CD14-positive monocyte (primary cell): ENCODE data around the gene LIN7A. TPM values are rescaled to one million over a fixed set of nuclear protein-coding genes. Genes with fewer than 3 reads are reported as not detected.
"Not testable (repeated sequence)": the region's sequence is repeated elsewhere in the genome, so short reads cannot be mapped to it uniquely, and the experiment has no call there.

Experiments used
- DNase-seq, 3 donors: peaks; one replicate each; pipeline ENCODE4 v3.0.0-alpha.2; 2011 to 2022
- H2AFZ ChIP-seq: 2 replicates; pipeline ENCODE4 v1.6.0; 2012; ENCODE audit warnings: mild to moderate bottlenecking, low read depth, low read length, inconsistent platforms; ENCODE audit not compliant: insufficient read depth, poor library complexity, severe bottlenecking
- H3K27ac ChIP-seq, 2 donors: 1 replicate in 1 of 2; 2 replicates in 1 of 2; pipeline ENCODE4 v1.5.1; 2012 to 2013; ENCODE audit warnings: low read length in 2 of 2, control low read depth in 1 of 2, inconsistent platforms in 1 of 2, low read depth in 1 of 2, mild to moderate bottlenecking in 1 of 2
- H3K27me3 ChIP-seq, 2 donors: one replicate each; pipeline versions ENCODE4 v1.6.0 to v1.6.1; 2011 to 2013; ENCODE audit warnings: low read length in 2 of 2; ENCODE audit not compliant: control insufficient read depth in 2 of 2, insufficient read depth in 2 of 2
- H3K36me3 ChIP-seq, 2 donors: replicated peaks in 1 of 2; 1 replicate in 1 of 2; 2 replicates in 1 of 2; pipeline versions ENCODE4 v1.5.1 to v1.6.1; 2012 to 2013; ENCODE audit warnings: low read length in 2 of 2, control low read depth in 1 of 2, inconsistent platforms in 1 of 2, mild to moderate bottlenecking in 1 of 2; ENCODE audit not compliant: insufficient read depth in 2 of 2, control insufficient read depth in 1 of 2
- H3K4me1 ChIP-seq, 2 donors: 1 replicate in 1 of 2; 2 replicates in 1 of 2; pipeline versions ENCODE4 v1.5.1 to v1.6.1; 2012 to 2013; ENCODE audit warnings: low read length in 2 of 2, control low read depth in 1 of 2, inconsistent platforms in 1 of 2, mild to moderate bottlenecking in 1 of 2, moderate library complexity in 1 of 2; ENCODE audit not compliant: insufficient read depth in 2 of 2, control insufficient read depth in 1 of 2
- H3K4me2 ChIP-seq: replicated peaks from 2 replicates; pipeline ENCODE3; 2012; ENCODE audit warnings: low read length, moderate library complexity, mild to moderate bottlenecking; ENCODE audit not compliant: poor library complexity, severe bottlenecking; ENCODE audit errors: extremely low read depth
- H3K4me3 ChIP-seq, 3 experiments: fragments of 200-600 bp in 1 of 3; sonication (generic) in 1 of 3; replicated peaks in 1 of 3; 1 replicate in 2 of 3; 2 replicates in 1 of 3; pipeline ENCODE4 v1.5.1; 2011 to 2013; ENCODE audit warnings: low read length in 3 of 3, mild to moderate bottlenecking in 3 of 3, control low read depth in 2 of 3, low read depth in 2 of 3, inconsistent platforms in 1 of 3, moderate library complexity in 1 of 3
- H3K79me2 ChIP-seq: 2 replicates; pipeline ENCODE4 v1.6.0; 2012; ENCODE audit warnings: mild to moderate bottlenecking, control low read depth, inconsistent platforms, low read length, moderate library complexity; ENCODE audit not compliant: insufficient read depth
- H3K9ac ChIP-seq: 2 replicates; pipeline ENCODE4 v1.6.0; 2017; ENCODE audit warnings: low read length, mild to moderate bottlenecking; ENCODE audit not compliant: insufficient read depth, poor library complexity, severe bottlenecking
- H3K9me3 ChIP-seq, 2 donors: replicated peaks in 1 of 2; 1 replicate in 1 of 2; 2 replicates in 1 of 2; pipeline versions ENCODE4 v1.5.1 to v1.6.1; 2012 to 2013; ENCODE audit warnings: low read length in 2 of 2, control low read depth in 1 of 2; ENCODE audit not compliant: control insufficient read depth in 1 of 2, insufficient read depth in 1 of 2
- H4K20me1 ChIP-seq: 2 replicates; pipeline ENCODE4 v1.6.0; 2012; ENCODE audit warnings: mild to moderate bottlenecking, low read length, control low read depth, moderate library complexity; ENCODE audit not compliant: insufficient read depth
- H3K27ac Mint-ChIP-seq, 7 donors: one replicate each; pipeline ENCODE4 v1.8.0; 2020; ENCODE audit warnings: mild to moderate bottlenecking in 7 of 7, mixed read lengths in 7 of 7, moderate library complexity in 6 of 7, inconsistent platforms in 2 of 7
- H3K27me3 Mint-ChIP-seq, 3 donors: one replicate each; pipeline ENCODE4 v1.8.0; 2021 to 2022; ENCODE audit warnings: low read depth in 3 of 3, mild to moderate bottlenecking in 3 of 3, mixed read lengths in 3 of 3, moderate library complexity in 3 of 3, inconsistent platforms in 1 of 3
- H3K36me3 Mint-ChIP-seq, 2 donors: one replicate each; pipeline ENCODE4 v1.8.0; 2020; ENCODE audit warnings: mixed read lengths in 2 of 2, inconsistent platforms in 1 of 2, mild to moderate bottlenecking in 1 of 2
- H3K4me1 Mint-ChIP-seq: one replicate; pipeline ENCODE4 v1.8.0; 2020; ENCODE audit warnings: mild to moderate bottlenecking, mixed read lengths
- H3K4me3 Mint-ChIP-seq, 2 donors: one replicate each; pipeline ENCODE4 v1.8.0; 2020; ENCODE audit warnings: mild to moderate bottlenecking in 2 of 2, mixed read lengths in 2 of 2, moderate library complexity in 1 of 2
- H3K9me3 Mint-ChIP-seq, 7 donors: one replicate each; pipeline ENCODE4 v1.8.0; 2020 to 2022; ENCODE audit warnings: mixed read lengths in 7 of 7, mild to moderate bottlenecking in 6 of 7, moderate library complexity in 6 of 7, inconsistent platforms in 2 of 7
- WGBS: methylation state at CpG from one replicate; pipeline ENCODE4 v1.1.5; 2013; ENCODE audit warnings: missing lambda C conversion rate; ENCODE audit not compliant: insufficient coverage; 5-methylcytosine and 5-hydroxymethylcytosine counted together
- intact Hi-C, 2 donors: fragments of 100-400 bp; cut with micrococcal nuclease; formaldehyde crosslinking; loops; one replicate each; pipeline versions ENCODE4 v1.15.0 to v1.15.1; 2023
- polyA plus RNA-seq, 3 donors: library from polyadenylated mRNA; depleted of rRNA in 1 of 3; unstranded in 2 of 3; stranded (reverse) in 1 of 3; fragments of 300-500 nt in 2 of 3; fragments of >200 nt in 1 of 3; fragmentation: Illumina TruSeq in 2 of 3; gene quantifications; 1 replicate in 2 of 3; 2 replicates in 1 of 3; pipeline ENCODE4 v1.2.3, GENCODE V29; 2012 to 2021
- TF ChIP-seq, protein P1 (sequence below): fragments of 200-600 bp; IDR thresholded peaks from one replicate; pipeline ENCODE4 v1.8.0; 2022; ENCODE audit warnings: antibody characterized with exemption, mild to moderate bottlenecking

The LIN7A gene
- polyA plus RNA-seq, 3 donors: 8.0 to 16.6 (median 15.2) TPM

DNA sequence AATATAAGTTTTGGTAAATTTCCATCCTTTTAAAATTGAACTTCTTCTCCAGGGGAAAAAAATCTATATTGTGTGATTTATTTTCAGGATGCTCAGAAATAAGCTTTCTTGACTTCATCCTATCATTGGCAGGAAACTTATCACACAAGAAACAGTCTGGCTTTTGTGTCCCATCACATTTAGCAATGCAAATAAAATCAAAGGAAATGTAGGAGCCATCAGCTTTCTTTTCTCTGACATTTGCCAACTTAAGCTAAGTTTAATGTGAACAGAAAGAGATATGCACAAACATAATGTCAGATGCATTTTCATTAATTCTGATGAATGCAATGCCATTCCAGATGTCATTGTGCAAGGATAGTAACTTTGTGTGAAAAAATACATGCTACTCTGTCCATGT lies 56.6 kb downstream of the LIN7A start:
- intact Hi-C loops: no loop called here
- TF ChIP-seq, protein P1, sequence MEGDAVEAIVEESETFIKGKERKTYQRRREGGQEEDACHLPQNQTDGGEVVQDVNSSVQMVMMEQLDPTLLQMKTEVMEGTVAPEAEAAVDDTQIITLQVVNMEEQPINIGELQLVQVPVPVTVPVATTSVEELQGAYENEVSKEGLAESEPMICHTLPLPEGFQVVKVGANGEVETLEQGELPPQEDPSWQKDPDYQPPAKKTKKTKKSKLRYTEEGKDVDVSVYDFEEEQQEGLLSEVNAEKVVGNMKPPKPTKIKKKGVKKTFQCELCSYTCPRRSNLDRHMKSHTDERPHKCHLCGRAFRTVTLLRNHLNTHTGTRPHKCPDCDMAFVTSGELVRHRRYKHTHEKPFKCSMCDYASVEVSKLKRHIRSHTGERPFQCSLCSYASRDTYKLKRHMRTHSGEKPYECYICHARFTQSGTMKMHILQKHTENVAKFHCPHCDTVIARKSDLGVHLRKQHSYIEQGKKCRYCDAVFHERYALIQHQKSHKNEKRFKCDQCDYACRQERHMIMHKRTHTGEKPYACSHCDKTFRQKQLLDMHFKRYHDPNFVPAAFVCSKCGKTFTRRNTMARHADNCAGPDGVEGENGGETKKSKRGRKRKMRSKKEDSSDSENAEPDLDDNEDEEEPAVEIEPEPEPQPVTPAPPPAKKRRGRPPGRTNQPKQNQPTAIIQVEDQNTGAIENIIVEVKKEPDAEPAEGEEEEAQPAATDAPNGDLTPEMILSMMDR: no peak
- Mint-ChIP-seq H3K27me3 (peaks cover 0 to 2% (median 0%) of the 10 kb centered on the region in 3 donors), H3K36me3 (peaks cover 16% of the 10 kb centered on the region in 2 donors), H3K4me3 (no peak overlapping the region), H3K4me1 (peaks cover 11% of the 10 kb centered on the region), H3K27ac (no peak overlapping the region), H3K9me3 (peaks cover 0 to 9% (median 5%) of the 10 kb centered on the region in 7 donors)
- no peaks in the 10 kb centered on the region for H3K27me3 ChIP-seq
- no peak overlapping the region for H3K27ac ChIP-seq
- no peak overlapping the region for H2AFZ ChIP-seq
- H3K4me1 ChIP-seq: peaks cover 4 to 9% of the 10 kb centered on the region in 2 donors
- no peaks in the 10 kb centered on the region for H3K9me3 ChIP-seq
- no peaks in the 10 kb centered on the region for H4K20me1 ChIP-seq
- H3K79me2 ChIP-seq: peaks cover 25% of the 10 kb centered on the region
- peaks cover 3 to 19% of the 10 kb centered on the region in 2 donors for H3K36me3 ChIP-seq
- DNase-seq: no peak
- no peak overlapping the region for H3K9ac ChIP-seq
- no peak overlapping the region for H3K4me3 ChIP-seq
- no peak overlapping the region for H3K4me2 ChIP-seq

DNA sequence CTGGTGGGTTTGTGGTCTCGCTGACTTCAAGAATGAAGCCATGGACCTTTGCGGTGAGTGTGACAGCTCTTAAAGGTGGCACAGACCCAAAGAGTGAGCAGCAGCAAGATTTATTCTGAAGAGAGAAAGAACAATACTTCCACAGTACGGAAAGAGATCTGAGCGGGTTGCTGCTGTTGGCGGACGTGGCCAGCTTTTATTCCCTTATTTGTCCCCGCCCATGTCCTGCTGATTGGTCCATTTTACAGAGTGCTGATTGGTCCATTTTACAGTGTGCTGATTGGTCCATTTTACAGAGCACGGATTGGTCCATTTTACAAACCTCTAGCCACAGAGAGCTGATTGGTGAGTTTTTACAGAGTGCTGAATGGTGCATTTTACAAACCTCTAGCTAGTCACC lies 59.3 kb downstream of the LIN7A start:
- DNase-seq, H3K27me3 ChIP-seq, intact Hi-C loops, H3K9ac ChIP-seq, H3K4me1 ChIP-seq, H3K36me3 ChIP-seq, H3K9me3 ChIP-seq, H3K9me3 Mint-ChIP-seq, H3K27ac Mint-ChIP-seq, H3K4me2 ChIP-seq, H4K20me1 ChIP-seq, H2AFZ ChIP-seq, H3K27ac ChIP-seq, H3K27me3 Mint-ChIP-seq, H3K4me3 Mint-ChIP-seq, H3K4me3 ChIP-seq, H3K4me1 Mint-ChIP-seq: not testable (repeated sequence)
- H3K36me3 Mint-ChIP-seq: peaks cover 11 to 22% of the 10 kb centered on the region in 2 donors
- H3K79me2 ChIP-seq: peaks cover 28% of the 10 kb centered on the region
- 86% methylated on average over 6 of the region's 8 CpGs for WGBS
